RWPE2 (cell line): ENCODE measurements around the gene PTPRM.

Experiments
- ATAC-seq: fragments of 200-7000 bp; cut with Tn5 transposase; 3 replicates; pipeline ENCODE4 v1.9.1; 2021; ENCODE audit warnings: low read depth
- DNase-seq: peaks from one replicate; pipeline ENCODE4 v3.0.0-alpha.2; 2020; ENCODE audit warnings: low spot score
- H3K27ac ChIP-seq: fragments of 450-650 bp; 2 replicates; pipeline ENCODE4 v1.5.1; 2017; ENCODE audit warnings: mild to moderate bottlenecking; ENCODE audit not compliant: poor library complexity, severe bottlenecking
- H3K27me3 ChIP-seq: fragments of 250-450 bp; sonication (Bioruptor Pico); 2 replicates; pipeline ENCODE4 v1.5.1; 2021; ENCODE audit warnings: mild to moderate bottlenecking, moderate library complexity; ENCODE audit not compliant: insufficient read depth, poor library complexity, severe bottlenecking
- H3K36me3 ChIP-seq: fragments of 250-450 bp; sonication (Bioruptor Pico); 2 replicates; pipeline ENCODE4 v1.5.1; 2020; ENCODE audit warnings: low read depth, mild to moderate bottlenecking, moderate library complexity
- H3K4me1 ChIP-seq: fragments of 250-450 bp; sonication (Bioruptor Pico); 2 replicates; pipeline ENCODE4 v1.5.1; 2021; ENCODE audit warnings: mild to moderate bottlenecking, moderate library complexity; ENCODE audit not compliant: insufficient read depth, poor library complexity, severe bottlenecking
- H3K4me3 ChIP-seq: fragments of 250-450 bp; sonication (Bioruptor Pico); 2 replicates; pipeline ENCODE4 v1.5.1; 2021; ENCODE audit warnings: mild to moderate bottlenecking, moderate library complexity; ENCODE audit not compliant: severe bottlenecking
- H3K9me3 ChIP-seq: fragments of 250-450 bp; sonication (Bioruptor Pico); 2 replicates; pipeline ENCODE4 v1.5.1; 2021; ENCODE audit warnings: mild to moderate bottlenecking, moderate library complexity; ENCODE audit not compliant: severe bottlenecking
- CTCF ChIP-seq: fragments of 450-650 bp; IDR thresholded peaks from one replicate; pipeline ENCODE4 v1.5.1; 2017; ENCODE audit warnings: mild to moderate bottlenecking, moderate library complexity; ENCODE audit not compliant: poor library complexity, severe bottlenecking

Gene PTPRM

GRCh38 chr18:8277270-8277669, 710.2 kb downstream of the PTPRM start:
- H3K9me3 ChIP-seq = no peaks in the 10 kb centered on the region
- ATAC-seq = no peak
- H3K4me1 ChIP-seq = no peaks in the 10 kb centered on the region
- TF ChIP-seq CTCF = no peak
- H3K36me3 ChIP-seq = no peaks in the 10 kb centered on the region
- H3K27ac ChIP-seq = no peak overlapping the region
- no peak overlapping the region for H3K4me3 ChIP-seq
- DNase-seq = no peak
- no peaks in the 10 kb centered on the region for H3K27me3 ChIP-seq

- ATAC-seq (no peak), DNase-seq (no peak)
- H3K27ac ChIP-seq = no peak overlapping the region
- TF ChIP-seq CTCF = no peak
- no peaks in the 10 kb centered on the region for H3K9me3 ChIP-seq
- no peak overlapping the region for H3K4me3 ChIP-seq
- H3K4me1 ChIP-seq = no peaks in the 10 kb centered on the region
- no peaks in the 10 kb centered on the region for H3K27me3 ChIP-seq
- H3K36me3 ChIP-seq = no peaks in the 10 kb centered on the region
These were observed 712.2 kb downstream of the PTPRM start for GRCh38 chr18:8279346-8279745.

GRCh38 chr18:8279781-8280330, 712.7 kb downstream of the PTPRM start:
- no peak overlapping the region for H3K4me3 ChIP-seq
- no peak overlapping the region for H3K27ac ChIP-seq
- DNase-seq = no peak
- no peak for TF ChIP-seq CTCF
- no peaks in the 10 kb centered on the region for H3K36me3 ChIP-seq
- no peaks in the 10 kb centered on the region for H3K4me1 ChIP-seq
- H3K9me3 ChIP-seq = no peaks in the 10 kb centered on the region
- ATAC-seq = no peak
- H3K27me3 ChIP-seq = no peaks in the 10 kb centered on the region

- H3K4me3 ChIP-seq = no peak overlapping the region
- no peaks in the 10 kb centered on the region for H3K36me3 ChIP-seq
- no peaks in the 10 kb centered on the region for H3K9me3 ChIP-seq
- H3K27me3 ChIP-seq = no peaks in the 10 kb centered on the region
- TF ChIP-seq CTCF = no peak
- ATAC-seq = no peak
- H3K27ac ChIP-seq = no peak overlapping the region
- no peaks in the 10 kb centered on the region for H3K4me1 ChIP-seq
- DNase-seq = no peak
These were observed 716.9 kb downstream of the PTPRM start for GRCh38 chr18:8283891-8284585.

GRCh38 chr18:8286303-8286702, 719.2 kb downstream of the PTPRM start:
- ATAC-seq (no peak), DNase-seq (no peak)
- H3K4me1 ChIP-seq = no peaks in the 10 kb centered on the region
- no peak overlapping the region for H3K27ac ChIP-seq
- H3K36me3 ChIP-seq = no peaks in the 10 kb centered on the region
- no peak for TF ChIP-seq CTCF
- no peak overlapping the region for H3K4me3 ChIP-seq
- H3K27me3 ChIP-seq = no peaks in the 10 kb centered on the region
- H3K9me3 ChIP-seq = no peaks in the 10 kb centered on the region
